NCI-H2081 treated with DMSO at 0.1 percent for 48 hours (cell line): ENCODE data around the gene RMRP.
"Not testable (repeated sequence)": the region's sequence is repeated elsewhere in the genome, so short reads cannot be mapped to it uniquely, and the experiment has no call there.

Experiments used
- DNase-seq: peaks from one replicate; lab custom pipeline; 2025; lab: John Stamatoyannopoulos, UW

The RMRP gene

GRCh38 chr9:35641478-35641877 is 16.3 kb downstream of the RMRP start:
- not testable (repeated sequence) for DNase-seq

GRCh38 chr9:35640431-35640830 is 17.4 kb downstream of the RMRP start:
- DNase-seq: not testable (repeated sequence)

- no peak for DNase-seq
Measured at GRCh38 chr9:35639631-35640030, 18.2 kb downstream of the RMRP start.

GRCh38 chr9:35639225-35639624 is 18.6 kb downstream of the RMRP start:
- DNase-seq: not testable (repeated sequence)

GRCh38 chr9:35638751-35639150 is 19.1 kb downstream of the RMRP start:
- not testable (repeated sequence) for DNase-seq

- DNase-seq: not testable (repeated sequence)
Measured at GRCh38 chr9:35637427-35637955, 20.3 kb downstream of the RMRP start.

- not testable (repeated sequence) for DNase-seq
Measured at GRCh38 chr9:35636877-35637246, 21.0 kb downstream of the RMRP start.

GRCh38 chr9:35636135-35636876 is 21.5 kb downstream of the RMRP start:
- DNase-seq: no peak

GRCh38 chr9:35635730-35636129 is 22.1 kb downstream of the RMRP start:
- DNase-seq: no peak

- DNase-seq: no peak
Measured at GRCh38 chr9:35629597-35629996, 28.2 kb downstream of the RMRP start.

- DNase-seq: no peak
Measured at GRCh38 chr9:35628389-35628991, 29.3 kb downstream of the RMRP start.

- no peak for DNase-seq
Measured at GRCh38 chr9:35627575-35627974, 30.2 kb downstream of the RMRP start.

- DNase-seq: no peak
Measured at GRCh38 chr9:35619800-35620158, 38.0 kb downstream of the RMRP start.

GRCh38 chr9:35618854-35619799 is 38.7 kb downstream of the RMRP start:
- no peak for DNase-seq

- DNase-seq: no peak
Measured at GRCh38 chr9:35618325-35618727, 39.5 kb downstream of the RMRP start, which contains the start of gene CD72. TSS of gene CD72 (minus strand) at chr9:35618413. CDS start at chr9:35618303, 110 bp downstream.

GRCh38 chr9:35617548-35617947 is 40.3 kb downstream of the RMRP start:
- DNase-seq: no peak

GRCh38 chr9:35616681-35617459 is 40.9 kb downstream of the RMRP start:
- no peak for DNase-seq

GRCh38 chr9:35615981-35616680 is 41.7 kb downstream of the RMRP start:
- DNase-seq: no peak

GRCh38 chr9:35612843-35613242 is 45.0 kb downstream of the RMRP start:
- DNase-seq: no peak

GRCh38 chr9:35612066-35612465 is 45.8 kb downstream of the RMRP start:
- DNase-seq: not testable (repeated sequence)
